ENCODE data around the gene CDC42BPB.

DNA sequence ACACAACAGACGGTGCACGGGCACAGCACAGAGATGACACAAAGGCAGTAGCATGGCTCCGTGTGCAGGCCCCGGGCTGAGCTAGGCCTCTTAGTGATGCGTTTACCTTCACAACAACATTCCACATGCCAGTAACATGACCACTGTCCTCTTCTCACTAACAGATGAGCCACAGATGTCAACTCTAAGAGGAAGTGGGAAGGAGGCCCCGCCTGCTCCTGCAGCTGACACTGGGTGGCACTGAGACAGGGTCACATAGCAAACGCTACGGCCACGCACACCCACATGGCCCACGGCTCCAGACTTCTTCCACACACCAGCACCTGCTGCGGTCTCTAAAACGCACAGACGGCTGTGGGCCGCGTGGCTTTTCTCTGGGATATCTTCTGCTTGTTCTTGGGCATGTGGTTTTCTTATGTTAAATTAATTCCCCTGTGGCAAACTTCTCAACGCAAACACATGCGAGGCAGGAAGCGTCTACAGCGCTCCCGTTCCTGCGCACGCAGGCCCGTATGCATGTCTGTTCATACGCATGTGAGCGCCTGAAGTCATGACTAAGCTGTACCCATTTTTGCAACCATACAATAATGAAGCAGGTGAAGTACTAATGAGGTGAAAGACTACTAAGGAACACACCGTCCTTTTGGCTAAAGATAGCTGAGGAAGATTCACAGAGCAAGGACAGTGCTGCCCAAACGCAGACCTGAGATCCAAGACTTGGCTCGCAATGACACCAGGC is 108.1 kb downstream of the CDC42BPB start:
- TF ChIP-seq POLR2A (IDR thresholded peaks at IDR 0.05): no peak
- TF ChIP-seq, protein P1, sequence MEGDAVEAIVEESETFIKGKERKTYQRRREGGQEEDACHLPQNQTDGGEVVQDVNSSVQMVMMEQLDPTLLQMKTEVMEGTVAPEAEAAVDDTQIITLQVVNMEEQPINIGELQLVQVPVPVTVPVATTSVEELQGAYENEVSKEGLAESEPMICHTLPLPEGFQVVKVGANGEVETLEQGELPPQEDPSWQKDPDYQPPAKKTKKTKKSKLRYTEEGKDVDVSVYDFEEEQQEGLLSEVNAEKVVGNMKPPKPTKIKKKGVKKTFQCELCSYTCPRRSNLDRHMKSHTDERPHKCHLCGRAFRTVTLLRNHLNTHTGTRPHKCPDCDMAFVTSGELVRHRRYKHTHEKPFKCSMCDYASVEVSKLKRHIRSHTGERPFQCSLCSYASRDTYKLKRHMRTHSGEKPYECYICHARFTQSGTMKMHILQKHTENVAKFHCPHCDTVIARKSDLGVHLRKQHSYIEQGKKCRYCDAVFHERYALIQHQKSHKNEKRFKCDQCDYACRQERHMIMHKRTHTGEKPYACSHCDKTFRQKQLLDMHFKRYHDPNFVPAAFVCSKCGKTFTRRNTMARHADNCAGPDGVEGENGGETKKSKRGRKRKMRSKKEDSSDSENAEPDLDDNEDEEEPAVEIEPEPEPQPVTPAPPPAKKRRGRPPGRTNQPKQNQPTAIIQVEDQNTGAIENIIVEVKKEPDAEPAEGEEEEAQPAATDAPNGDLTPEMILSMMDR (IDR thresholded peaks at IDR 0.05): no peak
